DND-41 (cell line): ENCODE measurements around the gene SCT.

ENCODE experiments used
- ATAC-seq: fragments of 200-7000 bp; cut with Tn5 transposase; 3 replicates; pipeline ENCODE4 v1.9.1; 2021; ENCODE audit warnings: low read depth; ENCODE audit not compliant: insufficient read depth
- DNase-seq: peaks from one replicate; pipeline ENCODE4 v3.0.0-alpha.2; 2020
- H2AFZ ChIP-seq: 2 replicates; pipeline ENCODE4 v1.6.0; 2012; ENCODE audit warnings: low read depth, low read length
- H3K27ac ChIP-seq: 2 replicates; pipeline ENCODE4 v1.5.1; 2012; ENCODE audit warnings: low read length, inconsistent platforms
- H3K27me3 ChIP-seq: fragments of 200-600 bp; sonication (generic); 2 replicates; pipeline ENCODE4 v1.6.0; 2012; ENCODE audit warnings: low read length, mild to moderate bottlenecking, inconsistent platforms; ENCODE audit not compliant: insufficient read depth, poor library complexity
- H3K36me3 ChIP-seq: 2 replicates; pipeline ENCODE4 v1.5.1; 2012; ENCODE audit warnings: low read length, inconsistent platforms; ENCODE audit not compliant: insufficient read depth
- H3K4me1 ChIP-seq: 2 replicates; pipeline ENCODE4 v1.5.1; 2012; ENCODE audit warnings: mild to moderate bottlenecking, low read length; ENCODE audit not compliant: insufficient read depth
- H3K4me2 ChIP-seq: 2 replicates; pipeline ENCODE4 v1.6.0; 2012; ENCODE audit warnings: mild to moderate bottlenecking, moderate library complexity, low read length, inconsistent platforms; ENCODE audit not compliant: insufficient read depth
- H3K4me3 ChIP-seq, 2 experiments: fragments of 200-600 bp in 1 of 2; shearing (Covaris generic) in 1 of 2; 2 replicates each; pipeline ENCODE4 v1.5.1; 2012 to 2016; ENCODE audit warnings: inconsistent platforms in 2 of 2, low read length in 2 of 2, mild to moderate bottlenecking in 2 of 2, low read depth in 1 of 2, moderate library complexity in 1 of 2
- H3K79me2 ChIP-seq: 2 replicates; pipeline ENCODE4 v1.6.0; 2012; ENCODE audit warnings: low read length, inconsistent platforms; ENCODE audit not compliant: insufficient read depth
- H3K9ac ChIP-seq: 2 replicates; pipeline ENCODE4 v1.6.0; 2012; ENCODE audit warnings: low read depth, mild to moderate bottlenecking, inconsistent platforms, low read length, moderate library complexity
- H3K9me3 ChIP-seq: 2 replicates; pipeline ENCODE4 v1.5.1; 2012; ENCODE audit warnings: low read length, moderate library complexity, mild to moderate bottlenecking, inconsistent platforms; ENCODE audit not compliant: insufficient read depth, severe bottlenecking
- H4K20me1 ChIP-seq: 2 replicates; pipeline ENCODE4 v1.6.0; 2012; ENCODE audit warnings: low read length; ENCODE audit not compliant: insufficient read depth
- EZH2 ChIP-seq: IDR thresholded peaks from 3 replicates; pipeline ENCODE4 v1.6.1; 2012; ENCODE audit warnings: borderline replicate concordance, low read depth, mild to moderate bottlenecking, moderate library complexity, low read length, inconsistent platforms; ENCODE audit not compliant: severe bottlenecking
- TF ChIP-seq, protein P1 (sequence below): IDR thresholded peaks from 2 replicates; pipeline ENCODE4 v1.5.1; 2012; ENCODE audit warnings: borderline replicate concordance, low read length, moderate library complexity, mild to moderate bottlenecking; ENCODE audit not compliant: poor library complexity, severe bottlenecking; ENCODE audit errors: extremely low read depth

Gene SCT

DNA sequence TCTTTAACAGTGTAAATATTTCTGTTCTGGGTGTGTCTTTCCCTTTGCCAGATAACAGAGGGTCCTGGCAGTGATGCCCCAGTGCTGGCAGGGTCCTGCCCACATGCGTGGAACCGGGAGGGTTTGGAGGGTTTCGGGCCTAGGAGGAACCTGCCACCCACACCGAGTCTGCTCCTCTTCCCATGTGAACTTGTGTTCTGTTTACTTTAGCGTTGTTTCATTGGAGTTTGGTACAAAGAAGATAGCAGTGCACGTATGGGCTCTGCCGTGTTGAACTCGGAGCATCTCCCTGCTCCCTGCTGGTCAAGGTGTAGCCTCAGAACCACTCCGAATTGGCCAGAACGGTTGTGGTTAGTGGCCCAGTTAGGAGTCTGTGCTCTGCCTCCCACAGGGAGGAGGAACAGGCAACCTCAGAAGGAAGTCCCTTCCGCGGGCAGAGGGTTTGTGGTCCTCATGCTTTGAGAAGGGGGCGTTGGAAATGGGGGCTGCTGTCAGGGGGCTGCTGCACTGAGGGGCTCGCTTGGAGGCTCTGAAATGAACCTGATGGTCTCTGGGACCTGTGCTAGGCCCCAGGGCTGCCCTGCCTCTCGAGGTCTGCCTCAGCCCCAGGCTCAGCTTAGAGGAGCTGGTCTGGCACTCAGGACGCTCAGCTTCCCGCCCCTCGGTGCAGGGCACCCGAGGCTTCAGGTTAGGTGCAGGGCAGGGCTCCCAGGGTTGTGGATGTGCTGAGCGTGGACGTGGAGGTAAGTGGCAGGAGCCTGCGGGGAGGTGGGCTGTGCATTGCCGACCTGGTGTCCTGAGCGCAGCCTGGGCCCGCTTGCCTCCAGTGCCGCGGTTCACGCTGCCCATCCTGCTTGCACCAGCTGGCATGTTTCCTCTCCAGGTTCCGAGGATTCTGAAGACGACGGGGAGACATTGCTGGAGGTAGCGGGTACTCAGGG is 40.3 kb downstream of the SCT start:
- Histone ChIP-seq H3K36me3 (peaks cover 86% of the 10 kb centered on the region), H2AFZ (no peak overlapping the region), H3K9ac (no peak overlapping the region), H3K79me2 (peaks cover 71% of the 10 kb centered on the region), H3K4me2 (no peak overlapping the region), H3K9me3 (no peaks in the 10 kb centered on the region), H3K4me1 (no peaks in the 10 kb centered on the region), H3K4me3 (no peak overlapping the region), H4K20me1 (peaks cover 64% of the 10 kb centered on the region), H3K27ac (no peak overlapping the region), H3K27me3 (no peaks in the 10 kb centered on the region)
- DNase-seq (no peak), ATAC-seq (no peak; the same call in 2 of the 3 replicates)
- TF ChIP-seq, protein P1, sequence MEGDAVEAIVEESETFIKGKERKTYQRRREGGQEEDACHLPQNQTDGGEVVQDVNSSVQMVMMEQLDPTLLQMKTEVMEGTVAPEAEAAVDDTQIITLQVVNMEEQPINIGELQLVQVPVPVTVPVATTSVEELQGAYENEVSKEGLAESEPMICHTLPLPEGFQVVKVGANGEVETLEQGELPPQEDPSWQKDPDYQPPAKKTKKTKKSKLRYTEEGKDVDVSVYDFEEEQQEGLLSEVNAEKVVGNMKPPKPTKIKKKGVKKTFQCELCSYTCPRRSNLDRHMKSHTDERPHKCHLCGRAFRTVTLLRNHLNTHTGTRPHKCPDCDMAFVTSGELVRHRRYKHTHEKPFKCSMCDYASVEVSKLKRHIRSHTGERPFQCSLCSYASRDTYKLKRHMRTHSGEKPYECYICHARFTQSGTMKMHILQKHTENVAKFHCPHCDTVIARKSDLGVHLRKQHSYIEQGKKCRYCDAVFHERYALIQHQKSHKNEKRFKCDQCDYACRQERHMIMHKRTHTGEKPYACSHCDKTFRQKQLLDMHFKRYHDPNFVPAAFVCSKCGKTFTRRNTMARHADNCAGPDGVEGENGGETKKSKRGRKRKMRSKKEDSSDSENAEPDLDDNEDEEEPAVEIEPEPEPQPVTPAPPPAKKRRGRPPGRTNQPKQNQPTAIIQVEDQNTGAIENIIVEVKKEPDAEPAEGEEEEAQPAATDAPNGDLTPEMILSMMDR, result no peak
- TF ChIP-seq EZH2, result no peak

DNA sequence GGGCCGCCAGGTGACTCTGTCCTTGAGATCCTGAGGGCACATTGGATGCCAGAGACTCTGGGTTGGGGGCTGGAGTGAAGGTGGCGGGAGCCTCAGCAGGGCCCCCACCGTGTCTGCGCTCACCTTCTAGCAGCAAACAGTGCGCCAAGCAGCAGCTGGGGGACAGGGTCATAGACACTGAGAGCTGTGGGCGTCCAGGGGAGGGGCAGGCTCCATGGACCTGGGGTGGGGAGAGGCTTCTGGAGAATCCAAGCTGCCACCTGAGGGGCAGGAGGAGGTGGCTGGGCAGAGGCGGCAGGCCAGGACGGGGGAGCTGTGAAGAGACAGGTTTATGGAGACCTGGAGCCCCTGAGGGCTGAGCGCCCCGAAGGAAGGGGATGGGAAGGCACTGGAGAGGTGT is 42.7 kb downstream of the SCT start:
- Histone ChIP-seq H3K4me3 (no peak overlapping the region), H3K4me1 (peaks cover 12% of the 10 kb centered on the region), H3K36me3 (peaks cover 81% of the 10 kb centered on the region), H3K4me2 (no peak overlapping the region), H2AFZ (no peak overlapping the region), H3K79me2 (peaks cover 83% of the 10 kb centered on the region), H4K20me1 (peaks cover 72% of the 10 kb centered on the region), H3K27ac (no peak overlapping the region), H3K27me3 (no peaks in the 10 kb centered on the region), H3K9ac (no peak overlapping the region), H3K9me3 (no peaks in the 10 kb centered on the region)
- no peak for DNase-seq
- TF ChIP-seq, protein P1, result no peak
- no peak for TF ChIP-seq EZH2
- ATAC-seq, result no peak; the same call in 2 of the 3 replicates

DNA sequence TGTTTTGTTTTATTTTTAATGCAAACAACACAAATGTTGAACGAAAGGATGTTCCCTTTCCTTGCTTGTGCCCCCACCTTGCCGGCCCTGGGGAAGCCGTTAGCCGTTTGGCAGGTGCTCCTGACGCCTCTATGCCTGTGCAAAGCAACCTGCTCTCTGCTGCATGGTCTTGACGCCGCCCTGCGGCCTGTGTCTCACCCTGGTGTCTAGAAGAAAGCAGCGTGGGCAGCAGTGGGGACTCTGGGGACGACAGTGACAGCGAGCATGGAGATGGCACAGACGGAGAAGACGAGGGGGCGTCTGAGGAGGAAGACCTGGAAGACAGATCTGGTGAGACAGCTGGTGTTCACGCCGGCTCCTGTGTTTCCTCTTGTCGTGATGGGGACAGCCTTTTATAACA is 45.2 kb downstream of the SCT start:
- TF ChIP-seq, protein P1, result no peak
- no peak for TF ChIP-seq EZH2
- H3K4me3 ChIP-seq, result no peak overlapping the region
- peaks cover 89% of the 10 kb centered on the region for H3K79me2 ChIP-seq
- no peak overlapping the region for H2AFZ ChIP-seq
- H3K9ac ChIP-seq, result no peak overlapping the region
- no peaks in the 10 kb centered on the region for H3K9me3 ChIP-seq
- H3K36me3 ChIP-seq, result peaks cover 79% of the 10 kb centered on the region
- H4K20me1 ChIP-seq, result peaks cover 80% of the 10 kb centered on the region
- H3K4me1 ChIP-seq, result peaks cover 33% of the 10 kb centered on the region
- H3K4me2 ChIP-seq, result no peak overlapping the region
- H3K27ac ChIP-seq, result no peak overlapping the region
- ATAC-seq, result no peak
- H3K27me3 ChIP-seq, result no peaks in the 10 kb centered on the region
- DNase-seq, result no peak
